ENCODE results near the gene RGS7.
A peak's percentile ranks its signal among the peaks of the same experiment; 100 is the strongest.

RGS7 gene

DNA sequence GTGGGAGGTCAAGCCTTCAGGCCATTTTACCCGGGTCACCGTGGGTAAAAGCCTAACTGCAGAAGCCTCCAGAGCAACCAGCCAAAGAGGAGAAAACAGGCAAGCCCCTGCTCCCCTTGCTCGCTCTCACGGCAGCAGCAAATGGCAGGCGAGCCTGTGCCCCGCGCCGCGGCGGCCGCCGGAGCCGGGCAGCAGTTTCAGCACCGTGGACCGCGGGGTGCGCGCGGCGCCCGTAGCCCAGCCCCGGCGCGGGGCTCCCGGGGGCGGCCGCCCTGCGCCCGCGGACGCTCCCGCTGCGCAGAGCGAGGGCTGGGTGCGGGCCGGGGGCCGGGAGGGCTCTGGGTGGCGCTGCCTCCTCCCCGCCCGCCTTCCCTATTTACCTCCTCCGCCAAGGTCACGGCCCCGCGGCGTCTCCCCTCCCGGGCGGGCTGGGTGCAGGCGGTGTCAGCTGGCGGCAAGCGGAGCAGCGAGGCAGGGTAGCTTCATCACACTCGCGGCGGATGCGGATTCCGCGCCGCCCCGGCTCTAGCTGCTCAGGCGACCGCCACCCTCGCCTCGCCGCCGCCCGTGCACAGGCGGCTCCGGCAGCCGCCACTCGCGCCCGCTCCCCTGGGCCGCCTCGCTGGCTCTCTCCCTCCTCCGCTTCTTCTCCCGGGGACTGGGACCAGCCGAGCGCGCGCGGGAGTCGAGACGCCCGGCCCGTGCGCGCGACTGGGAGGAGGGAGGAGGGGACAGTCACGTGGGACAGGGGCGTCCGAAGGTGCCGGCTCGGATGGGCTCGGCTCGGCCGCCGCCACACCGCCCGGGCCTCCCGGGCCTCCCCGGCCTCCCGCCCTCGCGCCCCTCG is at the start of gene RGS7:
RGS7 (minus strand) TSS at position 687 of the 847 bp plus-strand sequence.
- ChIA-PET POLR2A (ENCODE audit: low non-redundant PET) (no interaction called here), CTCF (interaction anchor here (0.6 kb wide), 1 partner anchor 50 kb away, joined by 4 read pairs; no protein-coding TSS in a partner anchor)
- peak; percentile 67 for DNase-seq (ENCODE audit: low spot score)
- no peak for TF ChIP-seq CTCF (conservative IDR thresholded peaks at IDR 0.05; ENCODE audit: low read depth)
- no peak within 1 kb of the TSS for H3K27ac ChIP-seq

- DNase-seq (ENCODE audit: low spot score) = no peak
- TF ChIP-seq CTCF (conservative IDR thresholded peaks at IDR 0.05; ENCODE audit: low read depth) = no peak
- no peak overlapping the region for H3K27ac ChIP-seq
- ChIA-PET CTCF (interaction anchor here (0.7 kb wide), 1 partner anchor 49 kb away, joined by 4 read pairs; no protein-coding TSS in a partner anchor), POLR2A (ENCODE audit: low non-redundant PET) (no interaction called here)
Measured at GRCh38 chr1:241406421-241406820, 49.4 kb upstream of the RGS7 start.

- no peak for TF ChIP-seq CTCF (conservative IDR thresholded peaks at IDR 0.05; ENCODE audit: low read depth)
- DNase-seq (ENCODE audit: low spot score) = no peak
- ChIA-PET CTCF (interaction anchor here (0.7 kb wide), 1 partner anchor 21 kb away, joined by 4 read pairs; no protein-coding TSS in a partner anchor), POLR2A (ENCODE audit: low non-redundant PET) (no interaction called here)
- no peak overlapping the region for H3K27ac ChIP-seq
Measured at GRCh38 chr1:241401156-241401555, 44.2 kb upstream of the RGS7 start.

- POLR2A ChIA-PET (ENCODE audit: low non-redundant PET) = no interaction called here
- CTCF ChIA-PET = interaction anchor here (0.6 to 1.1 kb wide), 2 partner anchors 8 to 14 kb away, joined by 3 to 5 read pairs; no protein-coding TSS in a partner anchor
- no peak for DNase-seq (ENCODE audit: low spot score)
- no peak overlapping the region for H3K27ac ChIP-seq
- no peak for TF ChIP-seq CTCF (conservative IDR thresholded peaks at IDR 0.05; ENCODE audit: low read depth)
Measured at GRCh38 chr1:241396747-241397681, 40.0 kb upstream of the RGS7 start.

GRCh38 chr1:241391926-241392710 is 35.1 kb upstream of the RGS7 start:
- ChIA-PET POLR2A (ENCODE audit: low non-redundant PET) (no interaction called here), CTCF (interaction anchor here (0.6 to 1.1 kb wide), 2 partner anchors 18 to 138 kb away, joined by 3 to 6 read pairs; no protein-coding TSS in a partner anchor)
- TF ChIP-seq CTCF (conservative IDR thresholded peaks at IDR 0.05; ENCODE audit: low read depth) = no peak
- no peak overlapping the region for H3K27ac ChIP-seq
- no peak for DNase-seq (ENCODE audit: low spot score)
